Fibroblast of skin of back (primary cell): ENCODE data around the gene CCDC138.

Experiments used
- DNase-seq: peaks from one replicate; pipeline ENCODE4 v3.0.0-alpha.2; 2013

CCDC138 gene

DNA sequence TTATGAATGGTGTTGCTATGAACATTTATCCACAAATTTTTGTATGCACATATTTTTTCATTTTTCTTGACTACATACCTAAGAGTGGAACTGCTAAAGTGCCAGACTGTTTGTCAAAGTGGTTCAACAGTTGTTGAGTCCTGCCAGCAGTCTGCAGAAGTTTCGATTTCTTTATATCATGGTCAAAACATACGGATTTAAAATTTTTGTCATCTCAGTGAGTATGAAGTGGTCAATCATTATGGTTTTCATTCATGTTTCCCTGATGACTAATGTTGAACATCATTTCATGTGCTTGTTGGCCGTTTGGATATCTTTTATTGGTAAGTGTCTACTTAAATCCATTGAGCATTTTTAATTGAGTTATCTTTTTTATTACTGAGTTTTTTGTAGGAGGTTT is 39.2 kb downstream of the CCDC138 start:
- no peak for DNase-seq

DNA sequence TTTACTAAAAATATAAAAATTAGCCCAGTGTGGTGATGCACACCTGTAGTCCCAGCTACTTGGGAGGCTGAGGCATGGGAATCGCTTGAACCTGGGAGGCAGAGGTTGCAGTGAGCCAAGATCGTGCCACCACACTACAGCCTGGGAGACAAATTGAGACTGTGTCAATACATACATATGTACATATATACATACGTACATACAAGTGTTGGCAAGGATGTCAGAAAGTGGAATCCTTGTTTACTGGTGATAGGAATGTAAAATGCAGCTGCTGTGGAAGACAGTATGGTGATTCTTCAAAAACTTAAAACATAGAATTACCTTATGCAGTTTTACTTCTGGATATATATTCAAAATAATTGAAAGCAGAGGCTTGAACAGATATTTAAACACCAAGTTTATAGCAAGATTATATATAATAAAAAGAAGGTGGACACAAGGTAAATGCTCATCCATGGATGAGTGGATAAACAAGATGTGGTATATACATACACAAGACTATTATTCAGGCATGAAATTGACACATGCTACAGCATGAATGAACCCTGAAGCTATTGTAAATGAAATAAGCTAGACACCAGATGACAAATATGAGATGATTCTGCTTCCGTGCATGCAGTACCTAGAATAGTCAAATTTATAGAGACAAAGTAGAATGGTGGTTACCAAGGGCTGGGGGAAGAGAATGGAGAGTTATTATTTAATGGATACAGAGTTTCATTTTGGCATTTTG is 43.2 kb downstream of the CCDC138 start:
- no peak for DNase-seq

GRCh38 chr2:108833219-108833618 is 46.6 kb downstream of the CCDC138 start:
- no peak for DNase-seq

GRCh38 chr2:108834620-108835019 is 48.0 kb downstream of the CCDC138 start:
- no peak for DNase-seq

GRCh38 chr2:108835040-108835439 is 48.5 kb downstream of the CCDC138 start:
- DNase-seq, result no peak

- DNase-seq, result no peak
Measured at GRCh38 chr2:108837198-108837597, 50.6 kb downstream of the CCDC138 start.

- no peak for DNase-seq
Measured at GRCh38 chr2:108841506-108841905, 54.9 kb downstream of the CCDC138 start.

DNA sequence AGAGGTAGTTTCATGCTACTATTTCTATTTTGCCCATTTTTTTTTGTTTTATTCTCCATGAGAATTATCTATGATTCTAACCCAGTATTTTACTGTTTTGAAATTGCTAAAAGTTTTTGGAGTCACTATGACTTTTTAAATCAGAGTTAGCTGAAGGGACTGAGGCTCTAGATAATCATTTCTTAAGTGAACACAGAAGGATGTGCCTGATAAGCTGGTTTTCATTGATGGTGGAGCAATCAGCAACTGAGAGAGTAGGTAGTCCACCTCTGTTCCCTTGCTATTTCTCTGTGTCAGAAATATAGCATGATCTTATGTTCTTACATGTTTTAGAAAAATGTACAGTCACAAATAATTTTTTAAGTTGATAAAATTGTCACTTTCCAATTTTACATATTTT is 59.4 kb downstream of the CCDC138 start:
- DNase-seq, result no peak

DNA sequence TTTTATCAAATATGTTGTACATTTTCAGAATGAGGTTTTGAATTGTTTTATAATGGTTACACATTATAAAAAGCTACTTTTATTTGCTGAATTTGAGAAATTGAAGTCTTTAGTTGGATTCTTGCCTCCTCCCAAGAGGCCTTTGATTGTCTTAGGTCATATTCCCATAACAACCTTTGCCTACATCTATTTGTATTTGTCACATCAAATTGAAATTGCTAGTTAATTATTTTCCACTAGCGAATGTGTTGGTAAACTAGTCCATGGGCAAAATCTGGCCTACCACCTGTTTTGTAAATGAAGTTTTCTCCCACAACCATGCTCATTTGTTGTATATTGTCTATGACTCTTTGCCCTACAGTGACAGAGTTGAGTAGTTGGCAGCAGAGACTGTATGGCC is 60.4 kb downstream of the CCDC138 start:
- no peak for DNase-seq

GRCh38 chr2:108852375-108852774 is 65.8 kb downstream of the CCDC138 start:
- DNase-seq, result no peak

DNA sequence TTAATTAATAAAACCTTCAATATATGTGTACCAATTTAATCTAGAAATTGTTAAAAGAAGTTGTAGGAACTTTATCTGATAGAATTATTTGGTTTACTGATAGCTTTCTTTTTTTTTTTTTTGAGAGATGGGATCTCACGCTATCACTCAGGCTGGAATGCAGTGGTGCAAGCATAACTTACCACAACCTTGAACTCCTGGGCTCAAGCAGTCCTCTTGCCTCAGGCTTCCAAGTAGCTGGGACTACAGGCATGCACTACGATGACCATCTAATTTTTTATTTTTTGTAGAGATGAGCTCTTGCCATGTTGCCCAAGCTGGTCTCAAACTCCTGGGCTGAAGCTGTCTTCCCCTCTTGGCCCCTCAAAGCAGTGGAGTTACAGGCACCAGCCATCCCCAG is 66.8 kb downstream of the CCDC138 start:
- DNase-seq, result no peak

GRCh38 chr2:108854484-108854883 is 67.9 kb downstream of the CCDC138 start:
- no peak for DNase-seq

DNA sequence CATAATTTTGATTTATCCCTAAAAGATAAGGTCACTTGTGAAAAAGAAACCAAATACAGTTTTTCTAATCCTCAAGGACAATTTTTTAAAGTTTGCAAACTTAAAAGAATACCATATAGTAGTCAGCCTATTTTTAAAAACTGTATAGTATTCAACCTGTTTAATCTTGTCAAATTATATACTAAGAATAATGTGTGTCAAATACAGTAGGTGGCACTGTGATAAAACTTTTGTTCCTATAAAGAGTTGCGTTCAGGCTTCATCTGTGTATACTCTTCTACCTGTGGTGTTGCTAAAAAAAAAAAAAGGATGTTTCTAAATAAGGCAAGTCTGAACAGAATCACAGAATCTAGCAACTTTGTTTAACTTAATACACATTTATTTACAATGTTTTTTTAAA is 68.6 kb downstream of the CCDC138 start:
- DNase-seq, result peak; percentile 5

GRCh38 chr2:108858894-108859293 is 72.3 kb downstream of the CCDC138 start:
- DNase-seq, result peak; percentile 55

DNA sequence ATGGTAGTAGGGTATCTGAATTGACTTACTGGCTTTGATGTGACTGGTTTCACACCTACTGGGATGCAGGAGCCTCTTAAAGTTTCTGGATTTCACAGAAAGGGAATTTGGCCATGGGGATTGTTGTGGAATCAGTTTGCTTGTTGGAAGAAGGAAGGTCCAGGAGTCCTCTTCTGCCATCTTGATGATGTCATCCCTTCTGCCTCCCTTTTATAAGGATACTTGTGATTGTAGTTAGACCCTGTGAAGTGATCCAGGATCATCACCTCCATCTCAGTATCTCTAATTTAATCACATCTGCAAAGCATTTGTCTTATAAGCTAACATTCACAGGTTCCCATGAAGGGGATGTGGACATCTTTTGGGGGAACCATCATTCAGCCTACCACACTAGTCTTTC is 79.5 kb downstream of the CCDC138 start:
- no peak for DNase-seq

DNA sequence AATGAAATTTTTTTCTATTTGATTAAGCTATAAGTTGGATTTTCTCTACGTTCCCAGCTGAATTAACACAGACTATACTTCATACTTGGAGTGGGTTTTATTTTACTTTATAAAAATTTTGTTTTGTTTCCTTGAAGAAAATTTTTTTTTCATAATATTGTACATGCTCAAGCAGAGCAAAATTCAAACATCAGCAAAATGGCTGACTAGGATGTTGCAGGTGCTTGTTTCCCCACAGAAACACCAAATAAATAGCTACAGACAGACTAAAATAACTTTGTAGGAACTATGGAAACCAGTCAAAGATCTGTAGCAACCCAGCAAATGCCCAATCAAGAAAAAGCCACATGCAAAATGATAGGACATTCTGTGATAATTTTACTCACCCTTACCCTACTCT is 82.3 kb downstream of the CCDC138 start:
- no peak for DNase-seq

DNA sequence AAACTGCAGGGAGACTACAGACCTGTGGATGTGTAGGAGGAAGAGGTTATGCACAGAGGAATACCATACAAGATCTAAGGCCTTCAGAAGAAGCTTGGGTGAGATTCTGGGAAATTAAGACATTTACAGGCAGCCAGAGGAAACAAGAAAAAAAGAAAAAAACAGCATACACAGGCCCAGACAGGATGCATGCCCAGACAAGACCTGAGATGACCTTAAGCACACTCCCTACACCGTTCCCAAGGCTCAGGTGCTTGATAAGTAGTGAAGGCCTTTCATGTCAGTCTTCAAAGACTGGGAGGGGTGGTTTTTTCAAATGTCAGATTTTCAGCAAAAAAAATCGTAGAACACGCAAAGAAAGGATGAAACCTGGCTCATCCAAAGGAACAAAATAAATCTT is 83.0 kb downstream of the CCDC138 start:
- DNase-seq, result no peak

DNA sequence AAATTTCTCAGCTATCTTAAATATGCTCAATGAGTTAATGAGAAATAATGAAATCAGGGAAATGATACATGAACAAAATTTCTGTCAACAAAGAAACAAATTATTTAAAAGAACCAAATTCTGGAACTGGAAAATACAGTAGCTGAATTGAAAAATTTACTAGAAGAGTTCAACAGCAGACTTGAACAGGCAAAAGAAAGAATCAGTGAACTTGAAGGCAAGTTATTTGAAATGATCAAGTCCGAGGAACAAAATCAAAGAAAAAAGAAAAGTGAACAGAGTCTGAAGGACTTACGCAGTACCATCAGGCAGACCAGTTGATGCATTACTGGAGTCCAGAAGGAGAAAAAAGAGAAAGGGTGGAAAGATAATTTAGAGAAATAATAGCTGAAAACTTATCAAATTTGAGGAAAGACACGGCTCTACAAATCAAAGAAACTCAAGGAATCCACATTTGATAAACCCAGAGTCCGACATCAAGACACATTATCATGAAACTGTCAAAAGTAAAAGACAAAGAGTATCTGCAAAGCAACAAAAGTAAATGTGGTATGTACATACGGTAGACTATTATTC is 83.6 kb downstream of the CCDC138 start:
- no peak for DNase-seq

DNA sequence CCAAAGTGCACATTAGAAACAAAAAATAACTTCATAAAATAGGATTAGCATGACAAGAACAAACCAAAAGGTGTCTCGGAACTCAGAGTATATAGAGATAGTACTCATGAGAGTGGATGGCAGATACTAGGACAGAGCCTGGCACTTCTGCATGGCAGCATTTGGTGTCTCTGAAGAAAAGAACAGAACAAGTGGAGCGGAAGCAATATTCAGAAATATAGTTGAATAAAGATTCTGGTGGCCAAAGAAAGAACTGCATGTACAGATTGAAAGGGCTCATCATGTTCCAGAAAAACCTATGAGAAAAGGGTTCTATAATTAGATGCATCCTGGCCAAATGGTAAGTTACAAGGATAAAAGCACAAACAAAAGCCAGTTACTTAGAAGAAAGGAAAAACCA is 90.9 kb downstream of the CCDC138 start:
- no peak for DNase-seq

DNA sequence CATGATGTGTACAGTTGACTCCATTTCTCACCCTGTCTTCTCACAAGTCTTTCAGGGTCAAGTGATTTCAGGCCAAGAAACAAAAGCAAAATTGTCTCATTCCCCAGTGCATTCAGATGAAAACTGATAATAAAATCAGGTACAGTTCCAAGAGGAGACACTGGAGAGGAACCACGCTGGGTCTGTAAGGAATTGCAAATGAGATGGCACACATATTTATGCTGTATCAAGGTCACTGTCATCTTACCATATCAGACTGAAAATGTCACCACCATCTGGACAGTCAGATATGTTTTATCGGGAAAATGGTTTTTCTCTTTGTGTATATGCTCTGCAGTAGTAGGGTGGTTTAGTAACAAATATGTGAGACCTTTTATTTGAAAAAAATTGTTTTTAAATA is 91.7 kb downstream of the CCDC138 start:
- DNase-seq, result no peak

DNA sequence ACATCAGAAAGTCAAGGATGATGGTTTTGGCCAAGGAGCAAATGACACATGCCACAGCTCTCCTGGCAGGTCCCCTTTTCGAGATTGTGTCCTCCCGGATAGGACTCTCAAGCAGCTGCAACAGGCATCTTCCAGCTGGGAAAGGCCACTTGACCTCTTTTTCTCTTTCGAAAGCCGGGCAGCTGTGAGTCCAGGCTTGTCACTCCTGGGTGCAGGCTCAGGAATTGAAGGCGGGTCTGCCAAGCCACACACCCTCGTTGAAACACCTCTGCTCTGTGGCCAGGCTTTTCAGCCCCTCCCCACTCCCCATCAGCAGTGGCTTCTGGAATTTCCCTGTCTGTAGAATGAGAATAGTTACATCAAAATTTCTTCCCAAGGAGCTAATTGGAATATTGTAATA is 98.0 kb downstream of the CCDC138 start:
- DNase-seq, result no peak

DNA sequence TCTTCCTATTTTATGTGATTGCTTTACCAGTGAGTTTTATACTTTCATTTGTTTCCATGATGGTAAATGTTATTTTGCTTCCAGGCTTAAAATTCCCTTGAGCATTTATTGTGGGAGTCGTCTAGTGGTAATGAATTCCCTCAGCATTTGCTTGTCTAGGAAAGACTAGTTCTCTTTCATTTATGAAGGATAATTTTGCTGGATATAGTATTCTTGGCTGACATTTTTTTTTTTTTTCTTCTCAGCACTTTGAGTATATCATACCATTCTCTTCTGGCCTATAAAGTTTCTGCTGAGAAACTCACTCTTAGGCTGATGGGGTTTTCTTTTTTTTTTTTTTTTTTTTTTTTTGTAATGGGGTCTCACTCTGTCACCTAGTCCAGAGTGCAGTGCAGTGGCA is 103.3 kb downstream of the CCDC138 start:
- DNase-seq, result no peak

DNA sequence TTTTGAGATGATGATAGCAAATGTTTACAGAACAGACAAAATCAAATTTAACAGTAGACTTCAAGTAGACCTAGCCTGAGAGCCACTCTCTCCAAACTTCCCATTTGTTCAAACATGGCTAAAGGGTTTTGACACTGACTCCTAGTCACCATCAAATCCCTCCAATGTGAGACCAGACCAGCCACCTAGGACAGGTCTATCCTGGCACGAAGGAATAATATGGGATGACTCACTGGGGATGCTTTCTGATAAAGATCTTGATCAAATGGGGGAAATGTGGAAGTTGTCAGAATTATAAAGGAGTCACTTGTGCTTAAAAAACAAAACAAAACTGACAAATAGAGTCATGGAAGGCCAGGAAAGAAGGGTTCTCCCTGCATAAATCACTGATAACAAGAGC is 106.7 kb downstream of the CCDC138 start:
- DNase-seq, result no peak

- DNase-seq, result no peak
Measured at GRCh38 chr2:108894766-108895165, 108.2 kb downstream of the CCDC138 start.

DNA sequence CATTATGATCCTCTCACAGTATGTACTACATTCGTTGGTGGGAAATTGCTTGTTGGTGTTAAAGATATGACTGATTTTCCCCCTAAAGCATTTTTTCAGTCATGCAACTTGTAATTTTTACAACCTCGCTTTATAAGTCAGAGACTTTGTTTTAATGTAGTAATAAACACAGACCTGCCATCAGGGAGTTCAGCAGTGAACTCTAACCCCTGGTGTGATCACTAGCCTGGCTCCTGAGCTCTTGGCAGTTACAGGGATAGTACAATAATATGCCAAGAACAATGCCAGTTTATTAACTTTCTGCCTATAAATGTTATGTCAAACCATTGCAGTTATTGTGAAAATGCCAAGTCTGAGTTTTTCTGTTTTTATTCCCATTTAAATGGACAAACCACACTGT is 108.6 kb downstream of the CCDC138 start:
- DNase-seq, result no peak
